ENCODE measurements around the gene ERFE.

ERFE gene

GRCh38 chr2:238207006-238207405, 48.2 kb downstream of the ERFE start:
- no peak for DNase-seq

- DNase-seq, result no peak
These were observed 57.9 kb downstream of the ERFE start for GRCh38 chr2:238216651-238217184.
